ENCODE results near the gene ABHD12. TPM values are rescaled to one million over a fixed set of nuclear protein-coding genes. Genes with fewer than 3 reads are reported as not detected.

ABHD12 gene
- total RNA-seq, 2 donors from 2014 or later = 70.1 to 84.7 TPM

DNA sequence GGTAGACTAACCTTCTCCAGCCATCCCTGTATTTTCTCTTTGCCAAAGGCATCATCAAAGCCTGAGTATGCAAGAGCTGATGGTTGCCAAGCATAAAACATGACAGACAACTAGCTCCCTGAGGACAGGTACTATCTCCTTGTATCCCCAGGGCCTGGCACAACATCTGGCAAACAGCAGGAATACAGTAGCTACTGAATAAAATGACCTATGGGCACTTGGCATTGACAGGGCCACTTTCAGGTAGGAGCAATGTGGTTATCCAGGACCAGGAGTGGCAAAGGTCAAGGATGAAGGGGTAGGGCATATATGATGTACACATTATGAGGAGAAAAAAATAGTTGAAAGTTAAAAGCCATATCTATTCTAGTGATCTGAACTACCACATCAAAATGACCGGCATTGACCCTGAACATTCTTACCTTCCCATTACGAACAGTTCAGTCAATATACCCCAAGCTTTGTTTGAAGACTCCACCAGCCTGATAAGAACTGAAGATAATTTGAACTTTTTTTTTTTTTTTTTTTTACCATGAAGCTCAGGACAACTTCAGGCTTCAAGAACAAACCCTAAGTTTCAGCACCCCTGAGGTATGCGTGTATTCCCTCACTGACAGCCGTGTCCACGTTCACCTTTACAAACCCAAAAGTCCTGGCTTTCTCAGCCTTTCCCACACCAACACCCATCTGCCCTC lies 12.3 kb downstream of the ABHD12 start:
- H3K4me3 ChIP-seq = no peak overlapping the region
- no peak for TF ChIP-seq POLR2A (IDR thresholded peaks at IDR 0.05)
- TF ChIP-seq, protein P1, sequence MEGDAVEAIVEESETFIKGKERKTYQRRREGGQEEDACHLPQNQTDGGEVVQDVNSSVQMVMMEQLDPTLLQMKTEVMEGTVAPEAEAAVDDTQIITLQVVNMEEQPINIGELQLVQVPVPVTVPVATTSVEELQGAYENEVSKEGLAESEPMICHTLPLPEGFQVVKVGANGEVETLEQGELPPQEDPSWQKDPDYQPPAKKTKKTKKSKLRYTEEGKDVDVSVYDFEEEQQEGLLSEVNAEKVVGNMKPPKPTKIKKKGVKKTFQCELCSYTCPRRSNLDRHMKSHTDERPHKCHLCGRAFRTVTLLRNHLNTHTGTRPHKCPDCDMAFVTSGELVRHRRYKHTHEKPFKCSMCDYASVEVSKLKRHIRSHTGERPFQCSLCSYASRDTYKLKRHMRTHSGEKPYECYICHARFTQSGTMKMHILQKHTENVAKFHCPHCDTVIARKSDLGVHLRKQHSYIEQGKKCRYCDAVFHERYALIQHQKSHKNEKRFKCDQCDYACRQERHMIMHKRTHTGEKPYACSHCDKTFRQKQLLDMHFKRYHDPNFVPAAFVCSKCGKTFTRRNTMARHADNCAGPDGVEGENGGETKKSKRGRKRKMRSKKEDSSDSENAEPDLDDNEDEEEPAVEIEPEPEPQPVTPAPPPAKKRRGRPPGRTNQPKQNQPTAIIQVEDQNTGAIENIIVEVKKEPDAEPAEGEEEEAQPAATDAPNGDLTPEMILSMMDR (IDR thresholded peaks at IDR 0.05) = no peak
- no peak for TF ChIP-seq POLR2AphosphoS5 (IDR thresholded peaks at IDR 0.05)
- no peaks in the 10 kb centered on the region for H3K4me1 ChIP-seq (replicated peaks)
- WGBS = 84% methylated on average over 5 of the region's 5 CpGs
- no peaks in the 10 kb centered on the region for H3K27me3 ChIP-seq (replicated peaks; ENCODE audit: insufficient read depth)
- no peak for DNase-seq (ENCODE audit: low spot score)
- H3K9me3 ChIP-seq = no peaks in the 10 kb centered on the region
- no peaks in the 10 kb centered on the region for H3K36me3 ChIP-seq
- no peak overlapping the region for H3K27ac ChIP-seq
- intact Hi-C loops (cut with DNase I) = no loop called here

DNA sequence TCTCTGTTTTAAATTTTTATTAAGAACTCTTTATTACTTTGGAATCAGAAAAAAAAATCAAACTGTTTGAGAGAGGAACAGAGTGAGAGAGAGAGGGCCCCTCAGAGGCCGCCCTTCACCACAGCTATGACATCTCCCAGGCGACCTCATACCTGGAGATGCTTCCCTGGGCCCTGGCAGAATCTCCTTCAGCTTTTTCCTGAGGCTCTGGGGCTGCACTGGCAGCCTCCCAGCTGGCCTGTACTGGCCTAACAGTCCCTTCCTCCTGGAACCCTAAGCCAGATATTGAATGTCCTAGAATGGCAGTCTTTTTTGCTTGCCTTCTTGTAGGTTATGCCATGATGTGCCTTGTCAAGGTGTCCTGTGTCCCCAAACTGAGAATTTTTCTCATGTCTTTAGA lies 13.7 kb downstream of the ABHD12 start:
- 67% methylated on average over 2 of the region's 2 CpGs for WGBS
- Histone ChIP-seq H3K9me3 (no peaks in the 10 kb centered on the region), H3K27me3 (replicated peaks; ENCODE audit: insufficient read depth) (no peaks in the 10 kb centered on the region), H3K27ac (peak overlapping the region in 1 of 2 donors; percentile 20), H3K4me3 (no peak overlapping the region), H3K4me1 (replicated peaks) (no peaks in the 10 kb centered on the region), H3K36me3 (no peaks in the 10 kb centered on the region)
- intact Hi-C loops (cut with DNase I) = no loop called here
- TF ChIP-seq, protein P1 (IDR thresholded peaks at IDR 0.05) = no peak
- DNase-seq (ENCODE audit: low spot score) = no peak

DNA sequence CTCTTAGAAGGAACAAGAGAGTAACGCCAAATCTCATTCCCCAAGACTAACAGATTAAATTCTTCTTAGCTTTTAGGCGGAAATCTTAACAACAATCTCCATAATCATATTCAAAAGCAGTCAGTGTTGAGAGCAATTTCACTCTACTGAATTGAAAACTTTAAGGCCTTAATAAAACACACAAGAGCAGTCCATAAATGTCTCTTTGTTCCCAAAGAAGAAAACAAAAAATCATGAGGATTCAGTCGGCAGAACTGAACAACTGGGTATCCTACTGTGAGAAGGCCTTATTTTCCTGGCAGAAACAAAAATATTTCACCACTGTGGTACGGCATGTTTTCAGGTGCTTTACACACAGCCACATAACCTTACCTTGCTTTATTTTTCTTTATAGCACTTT lies 14.4 kb downstream of the ABHD12 start:
- Histone ChIP-seq H3K9me3 (no peaks in the 10 kb centered on the region), H3K27ac (peak overlapping the region in 1 of 2 donors; percentile 20), H3K36me3 (no peaks in the 10 kb centered on the region), H3K4me3 (no peak overlapping the region), H3K4me1 (replicated peaks) (no peaks in the 10 kb centered on the region), H3K27me3 (replicated peaks; ENCODE audit: insufficient read depth) (no peaks in the 10 kb centered on the region)
- TF ChIP-seq POLR2A (IDR thresholded peaks at IDR 0.05) (no peak), POLR2AphosphoS5 (IDR thresholded peaks at IDR 0.05) (no peak)
- TF ChIP-seq, protein P1 (IDR thresholded peaks at IDR 0.05) = no peak
- intact Hi-C loops (cut with DNase I) = no loop called here
- DNase-seq (ENCODE audit: low spot score) = no peak
- 56% methylated on average over 4 of the region's 4 CpGs for WGBS

DNA sequence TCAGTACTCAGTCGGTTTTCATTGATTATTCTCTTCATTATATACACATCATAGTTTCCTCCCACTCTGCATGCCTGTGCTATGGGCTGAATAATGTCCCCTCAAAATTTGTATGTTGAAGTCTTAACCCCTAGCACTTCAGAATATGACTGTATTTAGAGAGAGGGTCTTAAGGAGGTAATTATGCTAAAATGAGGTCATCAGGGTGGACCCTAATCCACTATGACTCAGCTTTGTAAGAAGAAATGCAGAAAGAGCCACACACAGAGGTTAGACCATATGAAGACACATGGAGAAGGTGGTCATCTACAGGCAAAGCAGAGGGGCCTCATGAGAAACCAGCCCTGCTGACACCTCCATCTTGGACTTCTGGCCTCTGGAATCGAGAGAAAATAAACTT lies 15.8 kb downstream of the ABHD12 start:
- intact Hi-C loops (cut with DNase I) = no loop called here
- Histone ChIP-seq H3K4me1 (replicated peaks) (no peaks in the 10 kb centered on the region), H3K27ac (no peak overlapping the region), H3K9me3 (no peaks in the 10 kb centered on the region), H3K36me3 (no peaks in the 10 kb centered on the region), H3K27me3 (replicated peaks; ENCODE audit: insufficient read depth) (no peaks in the 10 kb centered on the region), H3K4me3 (no peak overlapping the region)
- no peak for DNase-seq (ENCODE audit: low spot score)
- no peak for TF ChIP-seq POLR2A (IDR thresholded peaks at IDR 0.05)
- TF ChIP-seq POLR2AphosphoS5 (IDR thresholded peaks at IDR 0.05) = no peak
- TF ChIP-seq, protein P1 (IDR thresholded peaks at IDR 0.05) = no peak
- 91% methylated on average over 2 of the region's 2 CpGs for WGBS

DNA sequence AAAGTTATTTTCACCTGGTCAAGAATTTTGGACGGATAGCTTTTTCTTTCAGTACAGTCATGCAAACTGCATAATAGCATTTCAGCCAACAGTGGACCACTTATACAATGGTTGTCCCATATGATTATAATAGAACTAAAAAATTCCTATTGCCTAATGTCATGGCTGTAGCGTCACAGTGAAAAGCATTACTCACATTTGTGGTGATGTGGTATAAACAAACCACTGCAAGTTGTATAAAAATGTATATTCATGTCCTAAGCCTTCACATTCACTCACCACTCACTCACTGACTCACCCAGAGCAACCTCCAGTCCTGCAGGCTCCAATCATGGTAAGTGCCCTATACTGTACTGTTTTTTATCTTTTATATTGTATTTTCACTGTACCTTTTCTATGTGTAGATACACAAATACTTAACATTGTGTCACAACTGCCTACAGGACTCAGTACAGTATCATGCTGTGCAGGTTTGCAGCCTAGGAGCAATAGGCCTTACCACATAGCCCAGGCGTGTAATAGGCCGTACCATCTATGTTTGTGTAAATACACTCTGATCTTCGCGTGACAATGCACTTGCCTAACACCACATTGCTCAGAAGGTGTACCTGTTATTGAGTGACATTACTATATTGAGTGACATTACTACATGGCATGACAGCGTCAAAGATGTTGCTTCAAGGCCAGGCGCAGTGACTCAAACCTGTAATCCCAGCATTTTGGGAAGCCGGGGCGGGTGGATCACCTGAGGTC lies 17.9 kb downstream of the ABHD12 start:
- Histone ChIP-seq H3K27me3 (replicated peaks; ENCODE audit: insufficient read depth) (no peaks in the 10 kb centered on the region), H3K9me3 (no peaks in the 10 kb centered on the region), H3K27ac (no peak overlapping the region), H3K4me3 (no peak overlapping the region), H3K4me1 (replicated peaks) (no peaks in the 10 kb centered on the region), H3K36me3 (no peaks in the 10 kb centered on the region)
- intact Hi-C loops (cut with DNase I) = no loop called here
- WGBS = 95% methylated on average over 10 of the region's 10 CpGs
- TF ChIP-seq POLR2AphosphoS5 (IDR thresholded peaks at IDR 0.05) = no peak
- no peak for DNase-seq (ENCODE audit: low spot score)
